ENCODE results near the gene DEPP1. TPM values are rescaled to one million over a fixed set of nuclear protein-coding genes. Genes with fewer than 3 reads are reported as not detected.

Gene DEPP1
- total and polyA plus RNA-seq, 2 of the 13 experiments (the other 11 are each of a cell fraction or from before 2014, with no cell fraction given): 14.8 to 270 TPM

DNA sequence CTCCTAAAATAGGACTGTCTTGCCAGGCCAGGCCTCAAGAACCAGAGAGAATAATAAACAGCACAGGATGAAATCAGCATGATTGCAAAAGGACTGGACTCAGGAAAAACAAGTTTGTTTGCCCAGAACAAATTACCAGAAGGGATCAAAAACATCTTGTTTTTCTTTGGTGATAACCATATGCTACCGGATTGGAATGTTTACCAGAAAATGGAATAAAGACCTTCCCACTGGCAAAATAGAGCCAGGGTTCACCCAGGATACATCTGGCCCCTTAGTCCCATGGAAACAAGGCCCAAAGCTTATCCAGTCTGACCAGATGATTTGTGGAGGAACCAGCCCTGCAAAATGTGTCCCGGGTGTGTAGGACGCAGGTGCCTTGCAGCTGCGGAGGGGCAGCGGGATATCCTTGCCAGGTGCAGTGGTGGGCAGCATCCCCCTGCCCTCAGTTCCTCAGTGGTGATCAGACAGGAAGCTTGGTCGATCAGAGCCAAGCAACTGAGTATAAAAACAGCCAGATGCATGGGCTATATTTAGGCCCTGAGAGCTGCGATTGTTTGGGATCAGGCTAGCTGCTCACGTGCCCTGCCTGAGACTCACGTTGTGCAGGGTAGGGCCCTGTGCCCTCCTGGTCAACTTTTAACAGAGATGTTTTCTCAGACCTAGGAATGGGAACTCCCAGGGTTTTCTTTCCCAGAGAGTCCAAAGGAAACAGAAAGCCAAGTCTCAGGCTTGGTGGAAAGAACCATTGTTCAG lies 17.5 kb upstream of the DEPP1 start (continued):
- TF ChIP-seq, protein P1, sequence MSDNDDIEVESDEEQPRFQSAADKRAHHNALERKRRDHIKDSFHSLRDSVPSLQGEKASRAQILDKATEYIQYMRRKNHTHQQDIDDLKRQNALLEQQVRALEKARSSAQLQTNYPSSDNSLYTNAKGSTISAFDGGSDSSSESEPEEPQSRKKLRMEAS (IDR thresholded peaks at IDR 0.05): no peak
- TF ChIP-seq, protein P2, sequence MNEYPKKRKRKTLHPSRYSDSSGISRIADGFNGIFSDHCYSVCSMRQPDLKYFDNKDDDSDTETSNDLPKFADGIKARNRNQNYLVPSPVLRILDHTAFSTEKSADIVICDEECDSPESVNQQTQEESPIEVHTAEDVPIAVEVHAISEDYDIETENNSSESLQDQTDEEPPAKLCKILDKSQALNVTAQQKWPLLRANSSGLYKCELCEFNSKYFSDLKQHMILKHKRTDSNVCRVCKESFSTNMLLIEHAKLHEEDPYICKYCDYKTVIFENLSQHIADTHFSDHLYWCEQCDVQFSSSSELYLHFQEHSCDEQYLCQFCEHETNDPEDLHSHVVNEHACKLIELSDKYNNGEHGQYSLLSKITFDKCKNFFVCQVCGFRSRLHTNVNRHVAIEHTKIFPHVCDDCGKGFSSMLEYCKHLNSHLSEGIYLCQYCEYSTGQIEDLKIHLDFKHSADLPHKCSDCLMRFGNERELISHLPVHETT (CRISPR knock-in tag; conservative IDR thresholded peaks at IDR 0.05): peak; percentile 45; the same call in 1 of the 2 replicates
- no peak for TF ChIP-seq JDP2 (CRISPR knock-in tag; IDR thresholded peaks at IDR 0.05; ENCODE audit: borderline replicate concordance)
- peak; percentile 100 for TF ChIP-seq FOXO1 (CRISPR knock-in tag; IDR thresholded peaks at IDR 0.05)
- no peak; the same call in 1 of the 2 replicates for TF ChIP-seq ZSCAN9 (CRISPR knock-in tag; IDR thresholded peaks at IDR 0.05; ENCODE audit: borderline replicate concordance)
- peak; percentile 22 to 47; a peak in 2 of 4 replicates for TF ChIP-seq NR2F1 (CRISPR knock-in tag; IDR thresholded peaks at IDR 0.05)
- no peak for TF ChIP-seq ZBTB21 (CRISPR knock-in tag; IDR thresholded peaks at IDR 0.05)
- TF ChIP-seq, protein P3, sequence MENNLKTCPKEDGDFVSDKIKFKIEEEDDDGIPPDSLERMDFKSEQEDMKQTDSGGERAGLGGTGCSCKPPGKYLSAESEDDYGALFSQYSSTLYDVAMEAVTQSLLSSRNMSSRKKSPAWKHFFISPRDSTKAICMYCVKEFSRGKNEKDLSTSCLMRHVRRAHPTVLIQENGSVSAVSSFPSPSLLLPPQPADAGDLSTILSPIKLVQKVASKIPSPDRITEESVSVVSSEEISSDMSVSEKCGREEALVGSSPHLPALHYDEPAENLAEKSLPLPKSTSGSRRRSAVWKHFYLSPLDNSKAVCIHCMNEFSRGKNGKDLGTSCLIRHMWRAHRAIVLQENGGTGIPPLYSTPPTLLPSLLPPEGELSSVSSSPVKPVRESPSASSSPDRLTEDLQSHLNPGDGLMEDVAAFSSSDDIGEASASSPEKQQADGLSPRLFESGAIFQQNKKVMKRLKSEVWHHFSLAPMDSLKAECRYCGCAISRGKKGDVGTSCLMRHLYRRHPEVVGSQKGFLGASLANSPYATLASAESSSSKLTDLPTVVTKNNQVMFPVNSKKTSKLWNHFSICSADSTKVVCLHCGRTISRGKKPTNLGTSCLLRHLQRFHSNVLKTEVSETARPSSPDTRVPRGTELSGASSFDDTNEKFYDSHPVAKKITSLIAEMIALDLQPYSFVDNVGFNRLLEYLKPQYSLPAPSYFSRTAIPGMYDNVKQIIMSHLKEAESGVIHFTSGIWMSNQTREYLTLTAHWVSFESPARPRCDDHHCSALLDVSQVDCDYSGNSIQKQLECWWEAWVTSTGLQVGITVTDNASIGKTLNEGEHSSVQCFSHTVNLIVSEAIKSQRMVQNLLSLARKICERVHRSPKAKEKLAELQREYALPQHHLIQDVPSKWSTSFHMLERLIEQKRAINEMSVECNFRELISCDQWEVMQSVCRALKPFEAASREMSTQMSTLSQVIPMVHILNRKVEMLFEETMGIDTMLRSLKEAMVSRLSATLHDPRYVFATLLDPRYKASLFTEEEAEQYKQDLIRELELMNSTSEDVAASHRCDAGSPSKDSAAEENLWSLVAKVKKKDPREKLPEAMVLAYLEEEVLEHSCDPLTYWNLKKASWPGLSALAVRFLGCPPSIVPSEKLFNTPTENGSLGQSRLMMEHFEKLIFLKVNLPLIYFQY (CRISPR knock-in tag; IDR thresholded peaks at IDR 0.05; ENCODE audit: borderline replicate concordance): peak; percentile 73; the same call in 1 of the 2 replicates
- TF ChIP-seq FOXC1 (CRISPR knock-in tag; IDR thresholded peaks at IDR 0.05; ENCODE audit: borderline replicate concordance): no peak; the same call in 1 of the 2 replicates
- no peak for TF ChIP-seq MAF1 (CRISPR knock-in tag; IDR thresholded peaks at IDR 0.05; ENCODE audit: borderline replicate concordance)
- TF ChIP-seq, protein P4, sequence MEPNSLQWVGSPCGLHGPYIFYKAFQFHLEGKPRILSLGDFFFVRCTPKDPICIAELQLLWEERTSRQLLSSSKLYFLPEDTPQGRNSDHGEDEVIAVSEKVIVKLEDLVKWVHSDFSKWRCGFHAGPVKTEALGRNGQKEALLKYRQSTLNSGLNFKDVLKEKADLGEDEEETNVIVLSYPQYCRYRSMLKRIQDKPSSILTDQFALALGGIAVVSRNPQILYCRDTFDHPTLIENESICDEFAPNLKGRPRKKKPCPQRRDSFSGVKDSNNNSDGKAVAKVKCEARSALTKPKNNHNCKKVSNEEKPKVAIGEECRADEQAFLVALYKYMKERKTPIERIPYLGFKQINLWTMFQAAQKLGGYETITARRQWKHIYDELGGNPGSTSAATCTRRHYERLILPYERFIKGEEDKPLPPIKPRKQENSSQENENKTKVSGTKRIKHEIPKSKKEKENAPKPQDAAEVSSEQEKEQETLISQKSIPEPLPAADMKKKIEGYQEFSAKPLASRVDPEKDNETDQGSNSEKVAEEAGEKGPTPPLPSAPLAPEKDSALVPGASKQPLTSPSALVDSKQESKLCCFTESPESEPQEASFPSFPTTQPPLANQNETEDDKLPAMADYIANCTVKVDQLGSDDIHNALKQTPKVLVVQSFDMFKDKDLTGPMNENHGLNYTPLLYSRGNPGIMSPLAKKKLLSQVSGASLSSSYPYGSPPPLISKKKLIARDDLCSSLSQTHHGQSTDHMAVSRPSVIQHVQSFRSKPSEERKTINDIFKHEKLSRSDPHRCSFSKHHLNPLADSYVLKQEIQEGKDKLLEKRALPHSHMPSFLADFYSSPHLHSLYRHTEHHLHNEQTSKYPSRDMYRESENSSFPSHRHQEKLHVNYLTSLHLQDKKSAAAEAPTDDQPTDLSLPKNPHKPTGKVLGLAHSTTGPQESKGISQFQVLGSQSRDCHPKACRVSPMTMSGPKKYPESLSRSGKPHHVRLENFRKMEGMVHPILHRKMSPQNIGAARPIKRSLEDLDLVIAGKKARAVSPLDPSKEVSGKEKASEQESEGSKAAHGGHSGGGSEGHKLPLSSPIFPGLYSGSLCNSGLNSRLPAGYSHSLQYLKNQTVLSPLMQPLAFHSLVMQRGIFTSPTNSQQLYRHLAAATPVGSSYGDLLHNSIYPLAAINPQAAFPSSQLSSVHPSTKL (CRISPR knock-in tag; IDR thresholded peaks at IDR 0.05): peak; percentile 90
- TF ChIP-seq MEF2D (CRISPR knock-in tag; IDR thresholded peaks at IDR 0.05): peak; percentile 94
- no peak for TF ChIP-seq SMAD9 (CRISPR knock-in tag; IDR thresholded peaks at IDR 0.05)
- TF ChIP-seq DMAP1 (CRISPR knock-in tag; IDR thresholded peaks at IDR 0.05): 0 out of 2 replicates have a peak, but pooled peaks have one; percentile 38
- TF ChIP-seq SSRP1 (CRISPR knock-in tag; IDR thresholded peaks at IDR 0.05): no peak
- no peak for TF ChIP-seq ZBTB7A (CRISPR knock-in tag; IDR thresholded peaks at IDR 0.05)
- peak; percentile 72; the same call in 1 of the 2 replicates for TF ChIP-seq GFI1 (CRISPR knock-in tag; IDR thresholded peaks at IDR 0.05; ENCODE audit: borderline replicate concordance)
- TF ChIP-seq SIN3B (IDR thresholded peaks at IDR 0.05; ENCODE audit: low read length): no peak
- no peak for TF ChIP-seq ZNF563 (CRISPR knock-in tag; IDR thresholded peaks at IDR 0.05)
- peak; percentile 73; the same call in 1 of the 2 replicates for TF ChIP-seq SPEN (CRISPR knock-in tag; IDR thresholded peaks at IDR 0.05; ENCODE audit: low read depth)
- TF ChIP-seq TOE1 (CRISPR knock-in tag; IDR thresholded peaks at IDR 0.05): 0 out of 2 replicates have a peak, but pooled peaks have one; percentile 45
- no peak; the same call in 1 of the 2 replicates for TF ChIP-seq ZFP1 (CRISPR knock-in tag; IDR thresholded peaks at IDR 0.05)
